NCI-H1436 (cell line): ENCODE data around the gene ESRRG.
"Not testable (repeated sequence)": the region's sequence is repeated elsewhere in the genome, so short reads cannot be mapped to it uniquely, and the experiment has no call there.

ENCODE experiments used
- DNase-seq: peaks from one replicate; lab custom pipeline; 2025; lab: John Stamatoyannopoulos, UW

ESRRG gene

DNA sequence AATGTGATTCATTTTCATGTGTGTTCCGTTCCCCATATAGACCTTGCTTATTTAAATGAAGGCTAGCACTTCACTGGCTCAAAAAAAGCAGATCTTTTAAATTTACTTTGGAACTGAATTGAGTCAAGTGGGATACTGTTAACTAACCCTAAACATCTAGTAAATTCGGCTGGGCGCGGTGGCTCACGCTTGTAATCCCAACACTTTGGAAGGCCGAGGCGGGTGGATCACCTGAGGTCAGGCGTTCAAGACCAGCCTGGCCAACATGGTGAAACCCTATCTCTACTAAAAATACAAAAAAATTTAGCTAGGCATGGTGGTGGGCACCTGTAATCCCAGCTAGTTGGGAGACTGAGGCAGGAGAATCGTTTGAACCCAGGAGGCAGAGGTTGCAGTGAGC lies 19.2 kb downstream of the ESRRG start:
- not testable (repeated sequence) for DNase-seq

- no peak for DNase-seq
These were observed 21.1 kb downstream of the ESRRG start for GRCh38 chr1:216702170-216702569.

- DNase-seq = no peak
These were observed 22.4 kb downstream of the ESRRG start for GRCh38 chr1:216700779-216701178.

GRCh38 chr1:216691710-216692109 lies 31.5 kb downstream of the ESRRG start:
- DNase-seq = no peak

- no peak for DNase-seq
These were observed 32.6 kb downstream of the ESRRG start for GRCh38 chr1:216690603-216691002.

DNA sequence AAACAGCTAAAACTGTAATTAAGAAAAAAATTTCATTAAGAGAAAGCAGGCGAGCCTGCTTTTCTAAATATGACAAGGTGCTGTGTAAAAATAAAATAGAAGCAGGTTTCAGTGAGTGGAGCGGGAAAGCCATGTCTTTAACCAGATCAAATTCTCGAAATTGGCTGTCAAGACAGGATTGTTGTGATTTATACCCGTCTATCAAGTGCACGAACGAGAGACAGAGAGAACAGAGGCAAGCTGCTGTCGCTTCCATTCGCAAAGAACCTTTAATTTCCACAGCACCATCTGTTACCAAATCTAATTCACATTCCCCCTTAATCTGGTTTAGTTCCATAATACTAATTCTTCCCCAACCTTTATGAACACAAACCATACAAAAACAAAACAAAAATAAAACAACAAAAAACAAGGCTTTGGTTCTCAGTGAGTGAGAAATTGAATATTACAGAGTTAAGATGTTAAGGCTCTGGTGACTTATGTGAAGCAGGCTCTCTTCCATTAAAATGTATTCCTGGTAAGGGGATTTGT lies 35.0 kb downstream of the ESRRG start:
- peak; percentile 31 for DNase-seq

- no peak for DNase-seq
These were observed 36.1 kb downstream of the ESRRG start for GRCh38 chr1:216686860-216687766.

DNA sequence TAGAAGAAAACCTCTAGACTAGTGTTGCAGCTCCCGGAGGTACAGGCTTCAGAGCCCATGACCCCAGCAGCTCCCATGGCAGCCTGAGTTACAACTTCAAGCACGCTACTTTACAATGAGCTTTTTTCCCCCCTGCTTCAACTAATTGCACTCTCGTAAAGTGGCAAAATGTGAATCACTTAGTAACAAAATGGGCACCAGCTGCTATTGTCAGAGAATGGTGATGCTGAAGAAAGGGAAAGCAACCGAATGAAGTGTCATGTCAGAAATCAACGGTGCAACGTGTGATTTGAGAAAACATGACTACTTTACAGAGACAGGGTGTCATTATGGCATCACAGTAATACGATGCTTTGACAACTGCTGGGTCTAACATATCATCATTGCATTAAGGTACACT lies 40.5 kb downstream of the ESRRG start:
- peak; percentile 94 for DNase-seq

DNA sequence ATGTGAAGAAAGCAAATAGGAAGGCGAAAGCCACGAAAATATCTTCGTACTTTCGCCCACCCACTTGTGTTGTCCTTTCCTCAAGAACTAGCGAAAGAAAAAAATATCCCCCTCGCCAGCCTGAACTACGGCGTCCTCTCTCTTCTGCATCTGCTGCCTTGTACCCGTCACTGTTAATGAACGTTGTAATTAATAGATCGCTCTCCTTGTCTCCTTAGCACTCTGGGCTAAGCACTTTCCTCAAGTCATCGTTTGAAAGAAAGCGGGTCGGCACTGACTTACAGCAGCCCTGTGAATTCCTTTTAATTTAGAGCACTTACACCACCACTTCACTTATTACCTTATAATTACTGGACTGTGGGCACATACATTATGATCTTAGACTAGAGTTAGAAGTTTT lies 44.1 kb downstream of the ESRRG start:
- no peak for DNase-seq

GRCh38 chr1:216670118-216670883 lies 52.9 kb downstream of the ESRRG start:
- no peak for DNase-seq

- DNase-seq = no peak
These were observed 56.8 kb downstream of the ESRRG start for GRCh38 chr1:216666441-216666840.

- DNase-seq = no peak
These were observed 57.4 kb downstream of the ESRRG start for GRCh38 chr1:216665856-216666255.

DNA sequence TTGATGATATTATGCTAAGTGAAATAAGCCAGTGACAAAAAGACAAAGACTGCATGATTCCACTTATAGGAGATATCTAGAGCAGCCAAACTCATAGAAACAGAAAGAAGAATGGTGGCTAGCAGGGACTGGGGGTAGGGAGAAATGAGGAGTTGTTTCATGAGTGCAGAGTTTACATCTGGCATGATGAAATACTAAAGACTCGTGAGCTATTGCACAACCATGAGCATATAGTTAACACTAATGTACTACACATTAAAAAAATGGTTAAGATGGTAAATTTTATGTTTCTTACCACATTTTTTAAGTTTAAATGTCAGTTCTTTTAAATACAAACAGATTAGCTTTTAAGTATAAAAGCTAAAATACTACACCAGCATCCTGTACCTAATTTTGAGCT lies 57.8 kb downstream of the ESRRG start:
- DNase-seq = no peak

- DNase-seq = no peak
These were observed 60.5 kb downstream of the ESRRG start for GRCh38 chr1:216662681-216663080.

DNA sequence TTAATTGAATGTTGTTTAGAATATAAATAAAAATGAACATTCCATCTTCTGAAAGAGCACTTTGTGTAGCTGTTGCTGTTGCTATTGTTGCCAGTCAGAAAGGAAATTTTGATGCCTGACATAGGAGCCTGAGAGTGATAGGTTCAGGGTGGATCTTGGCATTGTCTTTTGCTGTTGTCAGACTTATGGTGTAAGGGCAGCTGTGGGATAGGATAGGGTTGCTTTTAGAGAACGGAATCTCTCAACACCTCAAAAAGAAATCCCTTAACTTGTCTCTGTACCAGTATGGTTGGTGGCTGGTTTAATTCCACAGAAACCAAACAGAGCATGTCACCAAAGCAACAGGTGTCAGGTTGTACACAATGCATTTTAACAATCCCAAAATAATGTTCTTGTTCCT lies 62.7 kb downstream of the ESRRG start:
- DNase-seq = no peak

GRCh38 chr1:216653001-216653400 lies 70.2 kb downstream of the ESRRG start:
- DNase-seq = no peak

GRCh38 chr1:216651826-216652418 lies 71.3 kb downstream of the ESRRG start:
- no peak for DNase-seq

DNA sequence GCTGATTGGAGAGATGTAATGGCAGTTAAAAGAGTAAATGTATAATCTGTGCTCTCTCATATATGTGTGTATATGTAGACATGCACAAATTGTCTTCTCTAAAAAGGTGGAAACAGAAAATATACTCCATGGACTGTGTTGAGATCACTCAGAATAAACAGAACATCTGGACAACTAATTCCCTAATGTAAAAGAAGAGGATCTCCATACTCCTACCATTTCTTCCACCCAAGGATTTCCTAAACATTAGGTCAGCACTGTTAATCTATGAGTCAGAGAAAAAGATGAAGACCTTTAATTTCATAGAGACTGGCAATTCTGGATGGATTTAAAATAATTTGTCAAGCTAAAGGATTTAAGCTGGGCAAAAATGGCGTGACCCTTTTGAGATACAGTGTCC lies 80.1 kb downstream of the ESRRG start:
- no peak for DNase-seq

GRCh38 chr1:216641669-216642460 lies 81.4 kb downstream of the ESRRG start:
- DNase-seq = no peak

DNA sequence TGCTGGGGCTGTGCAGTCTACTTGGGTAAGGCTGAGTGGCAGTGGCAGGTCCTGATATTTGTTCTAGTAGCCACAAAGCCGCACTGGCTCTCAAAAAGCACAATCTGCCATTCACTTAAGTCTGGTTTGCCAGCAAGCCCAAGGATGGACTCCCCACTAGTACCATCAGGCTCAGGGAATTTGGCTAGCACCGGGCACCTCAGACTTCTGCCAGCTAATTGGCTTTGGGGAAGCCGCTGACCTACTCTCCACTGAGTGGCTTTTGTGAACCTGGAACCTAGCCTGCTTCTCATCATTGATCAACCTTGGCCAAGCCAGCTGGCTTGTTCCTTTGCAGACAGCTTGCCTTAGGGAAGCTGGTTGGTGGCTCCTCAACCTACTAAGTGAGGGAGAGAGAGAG lies 83.1 kb downstream of the ESRRG start:
- no peak for DNase-seq

DNA sequence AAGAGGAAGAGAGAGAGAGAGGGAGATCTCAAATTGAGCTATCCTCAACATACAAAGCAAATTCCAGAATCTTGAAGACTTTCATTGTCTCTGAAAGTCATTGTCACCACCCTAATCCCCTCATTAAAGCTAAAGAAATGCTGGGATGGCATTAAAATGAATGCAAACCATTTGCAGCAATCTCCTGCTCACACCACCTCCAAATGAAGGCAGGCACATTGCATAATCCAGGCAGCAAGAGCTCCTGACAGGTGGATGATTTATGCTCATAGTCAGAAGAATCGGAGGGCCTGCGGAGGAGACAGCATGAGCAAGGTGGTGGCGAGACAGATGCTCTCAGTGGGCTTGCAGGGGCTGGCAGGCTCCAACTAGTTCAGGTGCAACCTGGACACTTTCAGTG lies 90.2 kb downstream of the ESRRG start:
- no peak for DNase-seq

- DNase-seq = no peak
These were observed 92.7 kb downstream of the ESRRG start for GRCh38 chr1:216630532-216630931.
